GM19328 (cell line): ENCODE measurements around the gene PNPLA1.

Source experiments
- ATAC-seq: cut with Tn5 transposase; IDR thresholded peaks from one replicate; pipeline ENCODE4 v1.9.1; 2021; ENCODE audit warnings: mild to moderate bottlenecking, moderate library complexity; ENCODE audit not compliant: unreplicated experiment

The PNPLA1 gene

DNA sequence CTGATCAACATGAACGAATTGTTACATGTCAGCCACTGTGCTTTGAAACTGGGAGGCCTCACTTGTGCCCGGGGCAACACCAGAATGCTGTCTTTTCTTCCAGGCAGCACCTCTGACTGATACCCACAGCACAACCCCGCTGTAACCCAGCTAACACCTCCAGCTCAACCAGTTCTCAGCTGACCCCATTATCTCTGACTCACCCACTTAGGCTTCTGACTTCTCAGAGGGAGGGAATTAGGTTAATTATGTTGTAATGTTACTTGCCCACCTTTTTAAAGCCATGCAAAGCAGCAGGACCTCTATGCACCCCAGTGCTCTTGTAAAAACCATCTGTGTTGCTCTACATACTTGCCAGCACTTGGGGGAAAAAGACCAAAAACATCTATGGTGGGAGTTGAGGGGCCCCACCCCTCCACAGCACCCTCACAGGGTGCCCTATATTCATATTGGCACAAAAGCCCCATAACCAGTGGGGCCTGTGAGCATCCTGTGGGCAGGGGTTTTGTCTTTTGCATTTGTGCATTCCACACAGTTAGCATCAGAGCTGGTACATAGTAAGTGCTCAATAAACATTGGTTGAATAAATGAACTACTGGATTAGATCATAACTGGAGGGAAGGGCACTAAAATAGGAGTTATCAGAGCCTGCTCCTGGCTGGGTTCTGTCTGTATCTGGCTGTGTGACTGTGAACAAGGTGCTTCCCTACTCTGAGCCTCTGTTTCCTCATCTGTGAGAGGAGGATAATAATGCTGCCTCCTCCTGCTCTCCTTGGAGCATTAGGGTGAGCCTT lies 44.6 kb downstream of the PNPLA1 start:
- ATAC-seq = no peak

DNA sequence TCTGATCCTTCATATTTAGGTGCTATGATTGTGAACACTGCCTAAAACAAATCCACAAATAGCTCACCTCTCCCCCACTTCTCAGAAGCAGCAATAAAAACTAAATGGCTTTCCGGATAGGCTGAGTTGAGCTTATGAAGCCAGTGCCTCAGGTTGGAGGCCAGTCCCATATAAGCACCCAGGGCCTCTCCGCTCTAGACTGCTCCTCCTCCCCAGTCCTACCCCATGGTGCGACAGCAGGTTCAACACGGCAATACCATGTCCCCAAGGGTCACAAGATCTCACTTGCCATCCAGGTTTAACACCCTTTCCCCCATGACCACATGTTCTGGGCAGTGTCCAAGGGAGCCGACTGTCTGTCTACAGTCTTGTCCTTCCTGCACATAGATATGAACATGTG lies 46.1 kb downstream of the PNPLA1 start:
- no peak for ATAC-seq

GRCh38 chr6:36317623-36318022 lies 47.8 kb downstream of the PNPLA1 start:
- no peak for ATAC-seq

GRCh38 chr6:36318690-36319435 lies 49.0 kb downstream of the PNPLA1 start:
- ATAC-seq = no peak

- no peak for ATAC-seq
These were observed 49.5 kb downstream of the PNPLA1 start for GRCh38 chr6:36319436-36319762.

DNA sequence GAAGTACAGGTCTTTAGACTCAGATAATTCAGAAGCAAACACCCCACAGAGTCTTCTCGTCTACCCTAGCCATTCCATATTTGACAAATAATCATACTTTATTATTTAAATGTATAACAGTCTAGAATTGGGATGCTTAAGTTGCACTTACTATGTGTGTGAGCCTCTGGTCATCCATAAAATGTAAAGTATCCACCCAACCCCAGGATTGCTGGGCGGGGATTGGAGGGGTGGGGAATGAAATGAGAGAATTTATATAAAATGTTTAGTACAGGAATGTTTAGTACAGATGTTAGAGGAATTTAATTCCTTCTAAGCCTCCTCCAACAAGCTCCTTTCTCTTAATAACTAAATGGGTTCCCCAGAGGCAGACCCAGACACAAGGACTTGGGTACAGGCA lies 50.0 kb downstream of the PNPLA1 start:
- ATAC-seq = no peak

- ATAC-seq = no peak
These were observed 50.6 kb downstream of the PNPLA1 start for GRCh38 chr6:36320475-36320874.

GRCh38 chr6:36322591-36322990 lies 52.7 kb downstream of the PNPLA1 start:
- no peak for ATAC-seq

DNA sequence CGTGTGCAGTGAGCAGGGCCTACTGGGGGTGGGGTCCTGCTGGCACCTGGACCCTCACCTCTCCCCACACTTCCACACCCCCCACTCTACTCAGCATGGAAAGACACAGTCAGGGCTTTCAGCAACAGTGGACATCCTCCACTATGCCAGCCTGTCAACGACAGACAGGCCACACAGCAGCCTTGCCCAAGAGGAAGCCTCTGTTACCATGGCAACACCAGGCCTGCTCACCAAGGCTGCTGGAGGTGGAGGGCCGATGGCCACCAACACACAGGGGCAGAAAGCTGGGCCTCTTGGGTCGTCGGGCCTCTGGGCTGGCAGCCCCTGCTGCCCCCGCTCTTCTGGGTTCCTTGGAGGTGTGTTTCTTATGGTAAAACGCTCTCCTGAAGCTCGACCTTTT lies 53.2 kb downstream of the PNPLA1 start:
- no peak for ATAC-seq

- no peak for ATAC-seq
These were observed 54.3 kb downstream of the PNPLA1 start for GRCh38 chr6:36324191-36324590.

DNA sequence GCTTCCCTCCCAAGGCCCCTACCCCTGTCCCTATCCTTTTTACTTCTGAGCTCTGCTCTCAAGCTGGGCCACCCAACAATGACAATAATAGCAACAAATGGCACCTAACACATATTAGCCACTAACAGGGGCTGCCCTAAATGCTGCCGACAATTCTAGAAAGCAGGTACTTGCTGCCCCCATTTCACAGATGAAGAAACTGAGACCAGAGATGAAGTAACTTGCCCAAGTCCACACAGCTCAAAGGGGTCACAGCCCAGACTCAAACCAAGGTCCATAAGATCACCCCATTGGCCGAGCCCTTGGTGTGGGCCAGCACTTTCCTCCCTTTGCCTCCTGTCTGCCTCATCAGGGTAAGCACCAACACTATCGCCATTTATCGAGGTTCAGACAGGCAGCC lies 54.9 kb downstream of the PNPLA1 start:
- ATAC-seq = no peak

DNA sequence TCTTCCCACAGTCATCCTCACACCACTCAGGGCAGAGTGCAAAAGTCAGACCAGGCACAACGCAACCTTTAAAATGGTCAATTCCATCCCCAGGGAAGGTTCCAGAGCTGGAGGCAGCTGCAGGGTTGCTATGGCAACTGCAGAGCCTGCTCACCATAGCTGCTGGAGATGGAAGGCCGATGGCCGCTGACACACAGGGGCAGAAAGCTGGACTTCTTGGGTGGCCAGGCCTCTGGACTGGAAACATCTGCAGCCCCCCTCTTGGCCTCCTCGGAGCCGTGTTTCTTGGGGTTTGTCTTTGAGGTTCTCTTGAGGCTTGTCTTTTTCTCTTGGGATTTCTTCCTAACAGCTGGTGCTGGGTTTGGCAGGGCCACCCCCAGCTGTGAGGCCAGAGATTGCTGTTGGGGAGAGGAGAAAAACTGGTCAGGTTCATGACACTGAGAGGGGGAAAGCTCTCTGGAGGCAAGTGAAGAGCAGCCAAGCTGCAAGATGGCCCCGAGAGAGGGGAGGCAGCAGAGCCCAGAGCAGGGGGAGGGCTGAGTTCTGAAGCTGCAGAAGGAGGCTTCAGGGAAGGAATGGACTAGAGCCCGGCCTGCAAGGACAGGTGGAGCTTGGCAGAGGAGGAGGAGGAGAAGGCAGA lies 56.6 kb downstream of the PNPLA1 start:
- ATAC-seq = no peak

- no peak for ATAC-seq
These were observed 57.5 kb downstream of the PNPLA1 start for GRCh38 chr6:36327226-36327918.

GRCh38 chr6:36327919-36328236 lies 58.0 kb downstream of the PNPLA1 start:
- no peak for ATAC-seq

DNA sequence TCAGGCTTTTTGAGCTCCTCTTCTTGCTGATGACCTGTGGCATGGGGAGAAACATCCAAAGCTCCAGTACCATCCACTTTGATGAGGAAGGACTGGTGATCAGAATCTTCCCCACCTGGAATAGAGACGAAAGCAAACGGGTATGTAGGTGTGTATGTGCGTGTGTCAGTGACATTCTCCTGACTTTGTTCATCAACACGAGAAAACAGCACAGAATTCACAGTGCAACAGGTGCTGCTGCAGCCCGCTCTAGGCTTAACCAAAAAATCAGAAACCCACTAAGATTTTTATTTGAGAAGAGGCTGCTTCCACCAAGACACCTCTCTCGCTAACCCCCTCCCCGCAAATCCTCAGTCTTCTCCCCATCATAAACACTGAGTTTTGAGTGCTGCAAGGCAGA lies 58.7 kb downstream of the PNPLA1 start:
- ATAC-seq = no peak

GRCh38 chr6:36329798-36330291 lies 60.0 kb downstream of the PNPLA1 start:
- no peak for ATAC-seq

DNA sequence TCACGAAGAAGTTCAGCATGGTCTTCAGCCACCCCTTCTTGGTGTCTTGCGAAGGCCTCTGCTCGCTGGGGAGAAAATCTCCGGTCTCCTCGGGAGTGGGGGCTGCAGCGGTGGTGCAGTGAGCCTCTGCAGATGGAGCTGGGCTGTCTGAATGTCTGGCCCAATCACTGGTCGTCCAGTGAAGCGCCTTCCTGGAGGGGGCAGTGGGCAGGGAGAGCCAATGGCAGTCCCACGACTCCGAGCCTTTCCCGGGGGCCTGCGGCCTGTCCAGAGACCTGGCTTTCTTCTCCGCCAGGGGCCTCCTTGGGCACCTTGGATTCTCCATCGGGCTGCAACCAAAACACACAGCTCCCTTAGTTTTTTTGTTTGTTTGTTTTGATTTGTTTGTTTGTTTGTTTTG lies 60.5 kb downstream of the PNPLA1 start:
- no peak for ATAC-seq

DNA sequence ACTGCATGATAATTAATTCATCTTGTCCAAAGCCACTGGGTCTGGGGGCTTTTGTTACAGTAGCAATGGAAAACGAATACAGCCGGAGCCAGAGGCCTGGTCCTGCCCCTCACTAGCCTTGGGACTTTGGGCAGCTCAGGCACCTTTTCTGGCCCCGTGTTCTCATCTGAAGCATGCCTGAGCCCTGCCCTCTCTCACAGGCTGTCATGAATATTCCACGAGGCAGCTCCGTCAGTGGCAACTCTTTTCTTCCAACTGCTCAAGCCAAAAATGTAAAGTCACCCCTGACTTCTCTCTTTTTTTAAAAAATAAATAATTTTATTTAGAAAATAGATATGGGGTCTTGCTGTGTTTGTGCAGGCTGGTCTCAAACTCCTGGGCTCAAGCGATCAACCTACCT lies 61.5 kb downstream of the PNPLA1 start:
- no peak for ATAC-seq

- ATAC-seq = no peak
These were observed 63.5 kb downstream of the PNPLA1 start for GRCh38 chr6:36333171-36333895.

GRCh38 chr6:36333931-36334725 lies 64.3 kb downstream of the PNPLA1 start:
- ATAC-seq = no peak
